PFSK-1 (cell line): Measurements from ENCODE around the gene GPR39.

Experiments
- FOXP2 ChIP-seq: optimal IDR thresholded peaks from 2 replicates; pipeline ENCODE3; 2011; ENCODE audit warnings: borderline replicate concordance, control low read depth, inconsistent platforms; ENCODE audit not compliant: insufficient read depth; ENCODE audit errors: extremely low read length, extremely low read depth
- POLR2AphosphoS5 ChIP-seq: IDR thresholded peaks from 2 replicates; pipeline ENCODE4 v1.6.1; 2012; ENCODE audit warnings: low read depth, mild to moderate bottlenecking, control low read depth, low read length, moderate library complexity
- REST ChIP-seq, 2 experiments: IDR thresholded peaks; 2 replicates each; pipeline versions ENCODE4 v1.6.1 to v1.8.0; 2011 to 2012; ENCODE audit warnings: low read depth in 2 of 2, low read length in 2 of 2, control low read depth in 1 of 2, inconsistent platforms in 1 of 2, mild to moderate bottlenecking in 1 of 2, moderate library complexity in 1 of 2; ENCODE audit not compliant: insufficient read depth in 1 of 2
- SIN3A ChIP-seq: IDR thresholded peaks from 2 replicates; pipeline ENCODE4 v1.6.1; 2012; ENCODE audit warnings: mild to moderate bottlenecking, low read length, moderate library complexity, borderline replicate concordance; ENCODE audit not compliant: insufficient read depth
- TAF1 ChIP-seq: IDR thresholded peaks from 2 replicates; pipeline ENCODE4 v1.6.1; 2012; ENCODE audit warnings: low read length, control low read depth, borderline replicate concordance; ENCODE audit not compliant: insufficient read depth

GPR39 gene

GRCh38 chr2:132429941-132430573 is 13.5 kb downstream of the GPR39 start:
- TF ChIP-seq FOXP2 (no peak), REST (IDR thresholded peaks at IDR 0.05; ENCODE audit: insufficient read depth in 1 of 2, low read depth in 2 of 2, low read length in 2 of 2) (no peak), TAF1 (no peak), SIN3A (no peak), POLR2AphosphoS5 (no peak)

GRCh38 chr2:132430895-132431294 is 14.3 kb downstream of the GPR39 start:
- TF ChIP-seq FOXP2 (no peak), REST (IDR thresholded peaks at IDR 0.05; ENCODE audit: insufficient read depth in 1 of 2, low read depth in 2 of 2, low read length in 2 of 2) (no peak), TAF1 (no peak), SIN3A (no peak), POLR2AphosphoS5 (no peak)

- no peak for TF ChIP-seq FOXP2
- no peak for TF ChIP-seq POLR2AphosphoS5
- no peak for TF ChIP-seq SIN3A
- no peak for TF ChIP-seq TAF1
- TF ChIP-seq REST (IDR thresholded peaks at IDR 0.05; ENCODE audit: insufficient read depth in 1 of 2, low read depth in 2 of 2, low read length in 2 of 2) = no peak
Observed at GRCh38 chr2:132437852-132438669, 21.5 kb downstream of the GPR39 start.

GRCh38 chr2:132438691-132439090 is 22.1 kb downstream of the GPR39 start:
- no peak for TF ChIP-seq TAF1
- no peak for TF ChIP-seq POLR2AphosphoS5
- no peak for TF ChIP-seq SIN3A
- no peak for TF ChIP-seq FOXP2
- no peak for TF ChIP-seq REST (IDR thresholded peaks at IDR 0.05; ENCODE audit: insufficient read depth in 1 of 2, low read depth in 2 of 2, low read length in 2 of 2)
